ENCODE results near the gene ZNF544. TPM values are rescaled to one million over a fixed set of nuclear protein-coding genes. Genes with fewer than 3 reads are reported as not detected.

The ZNF544 gene
- total and polyA plus RNA-seq, 2 of the 8 experiments (the other 6 are each of a cell fraction or from before 2014, with no cell fraction given): 48.8 to 60.8 TPM

DNA sequence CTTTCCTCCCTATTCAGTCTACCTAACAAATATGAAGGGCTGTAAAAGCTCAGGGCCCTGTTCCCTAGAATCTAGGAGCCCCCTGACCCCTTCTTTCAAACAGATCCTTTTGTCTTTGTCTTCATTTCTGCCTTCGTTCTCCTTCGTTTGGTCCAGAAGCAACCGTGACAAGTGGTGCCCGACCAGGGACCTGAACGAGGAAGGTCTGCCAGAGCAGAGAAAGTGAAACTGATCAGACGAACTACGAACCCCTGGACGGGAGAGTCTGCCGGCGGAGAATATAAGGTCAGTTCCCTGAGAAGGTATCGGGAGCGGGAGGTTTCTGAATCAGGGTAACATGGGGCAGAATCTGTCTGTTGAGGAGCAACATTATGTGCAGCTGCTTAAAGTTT lies 77.2 kb downstream of the ZNF544 start:
- Histone ChIP-seq H3K36me3 (ENCODE audit: control insufficient read depth in 2 of 4, insufficient read depth in 4 of 4, low read length in 3 of 4) (peaks cover 2 to 18% (median 13%) of the 10 kb centered on the region in 4 experiments; a peak in 6 of 8 replicates), H2BK15ac (ENCODE audit: low read length) (no peak overlapping the region), H2BK5ac (ENCODE audit: low read depth, low read length) (no peak overlapping the region), H3K79me2 (ENCODE audit: control insufficient read depth in 1 of 2, insufficient read depth in 2 of 2, low read length in 2 of 2) (peaks cover 0 to 10% of the 10 kb centered on the region in 2 experiments; a peak in 1 of 4 replicates), H3K56ac (replicated peaks; ENCODE audit: insufficient read length, low read depth, low read length) (no peak overlapping the region), H3K9me3 (ENCODE audit: insufficient read depth in 2 of 2, low read depth in 1 of 2, low read length in 1 of 2) (no peaks in the 10 kb centered on the region), H4K20me1 (replicated peaks in 1 of 2; ENCODE audit: control insufficient read depth in 1 of 2, insufficient read depth in 2 of 2, low read length in 2 of 2) (peaks cover 3 to 5% of the 10 kb centered on the region in 2 experiments), H2BK20ac (ENCODE audit: low read length) (no peak overlapping the region), H3K79me1 (ENCODE audit: low read depth, low read length) (no peaks in the 10 kb centered on the region), H3K4ac (replicated peaks; ENCODE audit: insufficient read length, low read depth, low read length) (no peak overlapping the region), H2AK5ac (ENCODE audit: low read depth, low read length) (no peak overlapping the region), H3K9ac (replicated peaks in 1 of 4; ENCODE audit: extremely low read depth in 1 of 4, low read depth in 3 of 4, low read length in 3 of 4) (peak overlapping the region; percentile 9 to 93 (median 65); a peak in 5 of 7 replicates), H3K23ac (ENCODE audit: insufficient read length) (no peak overlapping the region), H3K27me3 (replicated peaks in 1 of 4; ENCODE audit: control insufficient read depth in 3 of 4, extremely low read depth in 1 of 4, insufficient read depth in 3 of 4, low read length in 3 of 4) (no peaks in the 10 kb centered on the region), H4K8ac (ENCODE audit: extremely low read depth, insufficient read depth, low read length) (no peak overlapping the region), H2AFZ (ENCODE audit: low read length) (no peak overlapping the region), H3K4me3 (ENCODE audit: extremely low read depth in 1 of 4, insufficient read depth in 2 of 4, low read depth in 3 of 4, low read length in 4 of 4) (peak overlapping the region; percentile 87 to 99 (median 98)), H4K91ac (replicated peaks; ENCODE audit: insufficient read length, low read length) (no peak overlapping the region), H3K23me2 (ENCODE audit: low read depth, low read length) (peaks cover 6% of the 10 kb centered on the region), H3K18ac (ENCODE audit: extremely low read depth, low read length) (no peak overlapping the region), H3K14ac (ENCODE audit: insufficient read length) (no peak overlapping the region), H4K5ac (ENCODE audit: insufficient read length, low read depth, low read length) (no peak overlapping the region), H2BK120ac (replicated peaks; ENCODE audit: low read depth, low read length) (no peak overlapping the region), H3K27ac (ENCODE audit: low read depth, low read length) (no peak overlapping the region), H3K4me1 (replicated peaks in 1 of 4; ENCODE audit: control insufficient read depth in 3 of 4, insufficient read depth in 4 of 4, low read length in 3 of 4) (peaks cover 0 to 3% (median 1%) of the 10 kb centered on the region in 4 experiments; a peak in 3 of 7 replicates), H2BK12ac (ENCODE audit: low read depth, low read length) (no peak overlapping the region), H3K4me2 (ENCODE audit: insufficient read depth in 1 of 2, low read depth in 2 of 2, low read length in 2 of 2) (peak overlapping the region; percentile 89 to 90)
- DNase-seq (ENCODE audit: low read depth in 1 of 2, low spot score in 2 of 2) (no peak), FAIRE-seq (no peak)
- TF ChIP-seq SIRT6 (IDR thresholded peaks at IDR 0.05; ENCODE audit: low read length): no peak
- TF ChIP-seq HDAC6 (IDR thresholded peaks at IDR 0.05; ENCODE audit: low read depth, low read length): no peak
- TF ChIP-seq RBBP5 (IDR thresholded peaks at IDR 0.05; ENCODE audit: borderline replicate concordance, low read depth, low read length): no peak
- TF ChIP-seq SRF (IDR thresholded peaks at IDR 0.05; ENCODE audit: low read depth, low read length): no peak
- TF ChIP-seq POLR2A (IDR thresholded peaks at IDR 0.05; ENCODE audit: control extremely low read depth in 1 of 2, low read depth in 2 of 2, low read length in 2 of 2): no peak
- no peak for TF ChIP-seq KDM5A (IDR thresholded peaks at IDR 0.05; ENCODE audit: low read length)
- TF ChIP-seq BRCA1 (IDR thresholded peaks at IDR 0.05; ENCODE audit: low read depth, low read length): no peak
- no peak for TF ChIP-seq TAF7 (optimal IDR thresholded peaks at IDR 0.05; ENCODE audit: borderline replicate concordance, low read depth, low read length)
- TF ChIP-seq KDM1A (IDR thresholded peaks at IDR 0.05; ENCODE audit: borderline replicate concordance, low read length): no peak
- no peak for TF ChIP-seq CREB1 (IDR thresholded peaks at IDR 0.05)
- TF ChIP-seq CBX5 (IDR thresholded peaks at IDR 0.05; ENCODE audit: low read depth, low read length): no peak
- TF ChIP-seq ZNF274 (IDR thresholded peaks at IDR 0.05; ENCODE audit: borderline replicate concordance, extremely low read depth, low read length): no peak
- TF ChIP-seq ASH2L (IDR thresholded peaks at IDR 0.05; ENCODE audit: low read length): no peak
- POLR2A ChIA-PET (ENCODE audit: partially characterized antibody): interaction anchor here (0.7 to 2.6 kb wide), 15 partner anchors 8 to 151 kb away, joined by 3 to 14 read pairs (median 4); partner anchors contain the start of genes ZNF274, ZNF544 and ZNF8
- CTCF ChIA-PET (ENCODE audit: partially characterized antibody): interaction anchor here (0.6 to 1.5 kb wide), 5 partner anchors 9 to 112 kb away, joined by 3 to 5 read pairs (median 4); no protein-coding TSS in a partner anchor
- WGBS, 2 experiments (ENCODE audit: extremely low coverage in 1 of 2, insufficient coverage in 1 of 2, insufficient read length in 1 of 2, insufficient replicate concordance in 2 of 2, low coverage in 1 of 2, low lambda C conversion rate in 2 of 2, missing lambda C conversion rate in 1 of 2): 66% methylated on average over 12 of the region's 12 CpGs; no CpG with 5 or more reads in 1 of the 2 experiments

All from H1 (cell line).